ENCODE data around the gene POU2F2. TPM values are rescaled to one million over a fixed set of nuclear protein-coding genes. Genes with fewer than 3 reads are reported as not detected.

The POU2F2 gene
- total and polyA plus RNA-seq, 10 of the 15 experiments (the other 5 are each of a cell fraction or from before 2014, with no cell fraction given): 4.4 to 62.4 (median 37.9) TPM

- TF ChIP-seq, protein P1, sequence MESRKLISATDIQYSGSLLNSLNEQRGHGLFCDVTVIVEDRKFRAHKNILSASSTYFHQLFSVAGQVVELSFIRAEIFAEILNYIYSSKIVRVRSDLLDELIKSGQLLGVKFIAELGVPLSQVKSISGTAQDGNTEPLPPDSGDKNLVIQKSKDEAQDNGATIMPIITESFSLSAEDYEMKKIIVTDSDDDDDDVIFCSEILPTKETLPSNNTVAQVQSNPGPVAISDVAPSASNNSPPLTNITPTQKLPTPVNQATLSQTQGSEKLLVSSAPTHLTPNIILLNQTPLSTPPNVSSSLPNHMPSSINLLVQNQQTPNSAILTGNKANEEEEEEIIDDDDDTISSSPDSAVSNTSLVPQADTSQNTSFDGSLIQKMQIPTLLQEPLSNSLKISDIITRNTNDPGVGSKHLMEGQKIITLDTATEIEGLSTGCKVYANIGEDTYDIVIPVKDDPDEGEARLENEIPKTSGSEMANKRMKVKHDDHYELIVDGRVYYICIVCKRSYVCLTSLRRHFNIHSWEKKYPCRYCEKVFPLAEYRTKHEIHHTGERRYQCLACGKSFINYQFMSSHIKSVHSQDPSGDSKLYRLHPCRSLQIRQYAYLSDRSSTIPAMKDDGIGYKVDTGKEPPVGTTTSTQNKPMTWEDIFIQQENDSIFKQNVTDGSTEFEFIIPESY (IDR thresholded peaks at IDR 0.05): no peak
- TF ChIP-seq, protein P2, sequence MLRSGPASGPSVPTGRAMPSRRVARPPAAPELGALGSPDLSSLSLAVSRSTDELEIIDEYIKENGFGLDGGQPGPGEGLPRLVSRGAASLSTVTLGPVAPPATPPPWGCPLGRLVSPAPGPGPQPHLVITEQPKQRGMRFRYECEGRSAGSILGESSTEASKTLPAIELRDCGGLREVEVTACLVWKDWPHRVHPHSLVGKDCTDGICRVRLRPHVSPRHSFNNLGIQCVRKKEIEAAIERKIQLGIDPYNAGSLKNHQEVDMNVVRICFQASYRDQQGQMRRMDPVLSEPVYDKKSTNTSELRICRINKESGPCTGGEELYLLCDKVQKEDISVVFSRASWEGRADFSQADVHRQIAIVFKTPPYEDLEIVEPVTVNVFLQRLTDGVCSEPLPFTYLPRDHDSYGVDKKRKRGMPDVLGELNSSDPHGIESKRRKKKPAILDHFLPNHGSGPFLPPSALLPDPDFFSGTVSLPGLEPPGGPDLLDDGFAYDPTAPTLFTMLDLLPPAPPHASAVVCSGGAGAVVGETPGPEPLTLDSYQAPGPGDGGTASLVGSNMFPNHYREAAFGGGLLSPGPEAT (IDR thresholded peaks at IDR 0.05; ENCODE audit: low read depth): 0 out of 2 replicates have a peak, but pooled peaks have one; percentile 17
- TF ChIP-seq MTA2 (IDR thresholded peaks at IDR 0.05; ENCODE audit: low read depth) (no peak), EED (IDR thresholded peaks at IDR 0.05; ENCODE audit: low read depth) (0 out of 2 replicates have a peak, but pooled peaks have one; percentile 33), POLR2A (IDR thresholded peaks at IDR 0.05; ENCODE audit: low read depth, low read length) (peak; percentile 61), TCF12 (IDR thresholded peaks at IDR 0.05; ENCODE audit: low read depth, low read length) (0 out of 2 replicates have a peak, but pooled peaks have one; percentile 47), SMC3 (IDR thresholded peaks at IDR 0.05; ENCODE audit: borderline replicate concordance, low read length) (peak; percentile 87), ZNF207 (IDR thresholded peaks at IDR 0.05; ENCODE audit: borderline replicate concordance) (0 out of 2 replicates have a peak, but pooled peaks have one; percentile 46), MEF2A (IDR thresholded peaks at IDR 0.05; ENCODE audit: insufficient read depth, low read depth, low read length) (0 out of 2 replicates have a peak, but pooled peaks have one; percentile 9), TARDBP (IDR thresholded peaks at IDR 0.05; ENCODE audit: borderline replicate concordance) (no peak), SP1 (IDR thresholded peaks at IDR 0.05; ENCODE audit: low read depth, low read length) (peak; percentile 74), RAD21 (IDR thresholded peaks at IDR 0.05; ENCODE audit: insufficient read depth, low read depth, low read length) (peak; percentile 90), ELK1 (IDR thresholded peaks at IDR 0.05; ENCODE audit: low read depth, low read length) (no peak), NKRF (conservative IDR thresholded peaks at IDR 0.05) (peak; percentile 72; the same call in 1 of the 2 replicates), NR2F1 (conservative IDR thresholded peaks at IDR 0.05) (peak; percentile 44)
- TF ChIP-seq, protein P3, sequence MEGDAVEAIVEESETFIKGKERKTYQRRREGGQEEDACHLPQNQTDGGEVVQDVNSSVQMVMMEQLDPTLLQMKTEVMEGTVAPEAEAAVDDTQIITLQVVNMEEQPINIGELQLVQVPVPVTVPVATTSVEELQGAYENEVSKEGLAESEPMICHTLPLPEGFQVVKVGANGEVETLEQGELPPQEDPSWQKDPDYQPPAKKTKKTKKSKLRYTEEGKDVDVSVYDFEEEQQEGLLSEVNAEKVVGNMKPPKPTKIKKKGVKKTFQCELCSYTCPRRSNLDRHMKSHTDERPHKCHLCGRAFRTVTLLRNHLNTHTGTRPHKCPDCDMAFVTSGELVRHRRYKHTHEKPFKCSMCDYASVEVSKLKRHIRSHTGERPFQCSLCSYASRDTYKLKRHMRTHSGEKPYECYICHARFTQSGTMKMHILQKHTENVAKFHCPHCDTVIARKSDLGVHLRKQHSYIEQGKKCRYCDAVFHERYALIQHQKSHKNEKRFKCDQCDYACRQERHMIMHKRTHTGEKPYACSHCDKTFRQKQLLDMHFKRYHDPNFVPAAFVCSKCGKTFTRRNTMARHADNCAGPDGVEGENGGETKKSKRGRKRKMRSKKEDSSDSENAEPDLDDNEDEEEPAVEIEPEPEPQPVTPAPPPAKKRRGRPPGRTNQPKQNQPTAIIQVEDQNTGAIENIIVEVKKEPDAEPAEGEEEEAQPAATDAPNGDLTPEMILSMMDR (IDR thresholded peaks at IDR 0.05 in 2 of 3, conservative IDR thresholded peaks at IDR 0.05 in 1 of 3; ENCODE audit: control insufficient read depth in 2 of 3, extremely low read depth in 1 of 3, insufficient read depth in 1 of 3, low read depth in 3 of 3, low read length in 3 of 3): peak; percentile 76 to 99 (median 92); a peak in 5 of 6 replicates
Measured at GRCh38 chr19:42132851-42133528, 744 bp upstream of the POU2F2 start (continued).

Data from GM12878 (cell line).